ENCODE data around the gene CYB561D2.

CYB561D2 gene

DNA sequence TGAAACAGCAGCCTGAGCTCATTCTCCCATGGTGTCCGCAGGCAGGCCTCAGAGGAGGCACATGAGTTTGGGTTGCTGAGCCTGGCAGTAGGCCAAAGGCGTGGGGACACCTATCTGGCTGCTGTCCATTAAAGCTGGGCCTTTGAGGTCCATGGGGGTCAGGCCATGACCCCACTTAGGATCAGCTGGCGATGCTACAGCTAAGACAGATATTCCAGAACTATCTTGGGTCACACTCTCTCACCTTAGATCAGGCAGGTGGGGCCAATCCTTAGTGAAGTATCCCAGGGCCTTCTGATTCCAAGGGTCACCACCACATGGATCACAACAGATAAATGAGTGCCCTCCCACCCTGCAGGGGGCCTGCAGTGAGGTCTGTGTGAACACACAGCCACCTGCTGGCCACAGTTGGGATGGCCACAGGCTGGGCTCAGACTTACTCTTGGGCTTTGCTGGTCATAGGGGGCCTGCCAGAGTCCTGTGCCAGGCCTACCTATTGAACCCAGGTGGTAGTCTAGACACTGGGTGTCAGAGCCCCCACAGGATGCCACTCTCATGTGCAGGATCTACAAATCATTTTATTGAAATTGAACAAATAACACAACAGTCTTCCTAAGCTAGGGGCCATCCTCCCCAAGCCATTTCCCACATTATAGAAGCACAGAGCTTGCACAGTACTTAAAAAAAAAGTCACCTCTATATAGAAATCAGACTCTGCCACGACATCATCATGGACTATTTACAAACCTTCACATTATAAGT lies 26.1 kb upstream of the CYB561D2 start:
- DNase-seq, result peak; percentile 71

GRCh38 chr3:50325113-50325480 lies 25.6 kb upstream of the CYB561D2 start:
- no peak for DNase-seq

- no peak for DNase-seq
Observed at GRCh38 chr3:50325497-50326181, 25.0 kb upstream of the CYB561D2 start.

GRCh38 chr3:50326182-50326541 lies 24.5 kb upstream of the CYB561D2 start:
- DNase-seq, result no peak

DNA sequence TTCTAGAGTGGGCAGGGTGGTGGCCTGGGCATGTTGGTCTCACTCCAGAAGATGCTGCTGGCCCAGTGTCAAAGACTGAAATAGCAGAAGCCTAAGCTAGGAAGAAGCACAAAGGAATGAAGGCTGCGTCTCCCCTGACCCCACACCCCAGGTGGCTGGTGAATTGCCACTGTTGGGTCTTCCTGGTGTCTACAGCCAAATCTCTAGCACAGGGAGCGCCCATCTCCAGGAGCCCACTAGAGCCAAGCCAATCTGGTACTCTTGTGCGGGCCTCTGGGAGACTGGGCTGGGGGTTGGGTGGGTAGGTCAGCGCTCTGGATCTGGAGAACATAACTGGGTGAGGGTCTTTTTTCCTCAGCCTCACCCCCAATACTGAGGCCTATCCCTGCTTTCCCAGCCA lies 23.5 kb upstream of the CYB561D2 start:
- DNase-seq, result no peak

DNA sequence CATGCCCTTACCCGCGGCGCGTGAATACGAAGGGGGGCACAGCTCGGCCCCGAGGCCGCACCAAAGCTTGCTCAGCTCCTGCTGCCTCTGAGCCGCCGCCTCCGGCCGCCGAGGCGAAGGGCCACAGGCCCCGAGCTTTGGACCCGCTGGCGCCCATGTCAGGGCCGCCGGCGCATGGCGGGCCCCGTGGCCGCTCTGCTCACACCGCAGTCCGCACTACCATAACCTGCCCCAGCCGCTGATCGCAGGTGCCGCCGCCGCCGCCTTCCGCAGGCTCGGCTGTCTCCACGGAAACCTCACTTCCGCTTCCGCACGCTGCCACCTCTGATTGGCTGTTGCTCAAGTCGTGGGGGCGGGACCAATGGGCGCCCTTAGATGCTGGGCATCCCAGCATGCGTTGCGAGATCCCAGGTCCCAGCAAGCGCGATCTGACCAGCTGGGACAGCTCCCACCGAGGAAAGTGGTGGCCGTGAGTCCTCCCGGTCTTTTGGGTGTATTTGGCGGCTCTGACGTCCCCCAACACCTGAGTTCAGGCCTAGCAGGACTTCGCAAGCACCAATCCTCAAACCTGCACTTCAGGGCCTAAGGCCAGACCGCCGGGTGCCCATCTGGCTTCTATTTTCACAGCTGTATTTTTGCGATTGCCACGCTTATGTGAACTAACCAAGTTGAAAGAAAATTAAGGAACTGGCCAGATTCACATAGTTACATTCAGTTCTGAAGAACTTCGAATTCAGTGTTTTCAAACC lies 22.5 kb upstream of the CYB561D2 start, which contains the start of gene TUSC2:
TUSC2 (minus strand) TSS at position 281 of the 749 bp plus-strand sequence; CDS start at position 157, 124 bp downstream.
- peak; percentile 95 for DNase-seq

GRCh38 chr3:50330330-50330729 lies 20.3 kb upstream of the CYB561D2 start:
- DNase-seq, result no peak

- no peak for DNase-seq
Observed at GRCh38 chr3:50331364-50331907, 19.2 kb upstream of the CYB561D2 start.

DNA sequence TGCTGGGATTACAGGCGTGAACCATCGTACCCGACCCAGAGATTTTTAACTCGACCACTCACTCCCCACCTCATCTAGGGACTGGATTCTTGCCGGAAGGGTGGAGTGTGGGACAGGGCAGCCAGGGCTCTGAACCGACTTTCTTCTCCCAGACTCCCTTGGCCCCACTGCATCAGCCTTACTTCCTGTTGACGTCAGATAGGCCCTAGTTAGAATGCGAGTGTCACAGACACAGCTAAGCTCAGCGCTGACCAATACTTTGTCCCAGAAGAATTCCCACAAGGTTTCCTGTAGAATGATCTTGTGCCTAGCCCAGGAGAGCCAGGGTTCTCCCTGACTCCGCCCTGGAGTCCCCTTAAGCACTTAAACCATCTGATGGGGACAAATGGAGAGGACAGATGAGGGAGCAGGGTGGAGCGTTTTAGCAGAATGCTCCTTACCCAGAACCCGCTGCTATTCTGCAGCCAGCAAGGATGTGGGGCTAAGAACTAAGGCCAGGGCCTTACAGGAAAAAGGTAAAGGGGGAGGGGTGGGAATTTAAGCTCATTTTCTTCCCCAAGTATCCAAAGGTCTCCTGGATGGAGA lies 16.8 kb upstream of the CYB561D2 start:
- no peak for DNase-seq

GRCh38 chr3:50334339-50335075 lies 16.2 kb upstream of the CYB561D2 start:
- DNase-seq, result no peak

- no peak for DNase-seq
Observed at GRCh38 chr3:50336452-50337174, 14.0 kb upstream of the CYB561D2 start.

DNA sequence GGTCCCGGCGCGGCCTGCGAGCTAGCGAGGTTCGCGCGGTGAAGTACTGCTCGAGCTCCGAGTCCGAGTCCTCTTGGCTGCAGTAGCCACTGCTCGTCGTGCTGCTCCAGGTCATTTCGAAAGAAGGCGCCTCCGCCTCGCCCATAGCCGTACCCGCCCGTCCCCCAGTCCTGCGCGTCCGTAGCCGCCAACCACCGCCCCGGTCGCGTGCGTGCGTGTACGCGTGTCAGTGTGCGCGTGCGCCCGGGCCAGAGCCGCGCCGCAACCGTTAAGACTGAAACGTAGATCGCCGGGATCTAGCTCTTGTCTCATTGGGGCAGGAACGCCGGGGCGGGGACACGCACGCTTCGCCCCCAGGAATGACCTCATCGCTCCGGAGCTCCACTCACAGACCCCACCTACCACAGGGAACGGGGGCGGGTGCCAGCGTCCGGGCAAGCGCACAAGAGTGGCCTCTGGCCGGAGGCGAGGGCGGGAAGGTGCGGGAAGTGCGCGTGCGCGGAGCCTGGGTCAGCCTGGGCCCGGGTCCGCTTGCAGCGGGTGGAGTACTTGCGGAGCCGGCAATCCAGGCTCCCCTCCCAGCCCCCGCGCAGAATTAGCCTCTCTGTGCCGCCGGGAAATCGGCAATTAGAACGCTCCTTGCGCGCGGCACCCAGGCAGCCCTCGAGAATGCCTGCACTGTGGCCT lies 13.3 kb upstream of the CYB561D2 start:
- peak; percentile 96 for DNase-seq

DNA sequence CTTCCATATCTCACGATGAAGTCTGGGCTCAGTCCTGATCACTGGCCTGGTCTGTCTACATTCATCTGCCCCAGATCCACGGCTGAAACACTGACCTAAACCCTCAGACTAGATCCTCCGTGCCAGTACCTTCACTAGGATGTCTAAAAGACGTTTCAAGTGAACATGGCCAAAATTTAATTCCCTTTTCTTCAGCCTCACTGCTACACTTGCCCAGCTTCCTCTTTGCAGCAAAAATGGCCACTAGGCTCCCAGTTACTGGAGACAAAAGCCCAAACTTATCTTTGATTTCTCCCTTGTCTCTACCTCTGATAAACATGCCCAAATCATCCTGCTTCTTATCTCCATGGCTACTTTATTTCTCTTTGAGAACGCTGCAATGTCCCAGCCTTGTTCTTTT lies 11.7 kb upstream of the CYB561D2 start:
- DNase-seq, result no peak

GRCh38 chr3:50339485-50340146 lies 11.0 kb upstream of the CYB561D2 start:
- no peak for DNase-seq

DNA sequence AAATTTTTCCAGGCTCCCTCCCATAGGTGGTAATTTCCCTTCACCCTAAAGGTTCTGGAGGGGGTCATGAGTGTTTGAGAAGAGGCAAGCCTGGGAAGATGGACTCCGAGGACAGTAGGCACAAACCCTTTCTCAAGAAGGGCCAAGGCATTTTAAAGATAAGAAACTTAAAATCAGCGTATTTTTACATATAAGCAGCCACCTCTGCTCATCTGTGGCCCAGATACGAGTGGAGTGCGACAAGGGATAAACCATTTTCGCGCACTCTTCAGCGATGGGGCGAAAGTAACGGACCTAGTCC lies 10.6 kb upstream of the CYB561D2 start:
- DNase-seq, result no peak

DNA sequence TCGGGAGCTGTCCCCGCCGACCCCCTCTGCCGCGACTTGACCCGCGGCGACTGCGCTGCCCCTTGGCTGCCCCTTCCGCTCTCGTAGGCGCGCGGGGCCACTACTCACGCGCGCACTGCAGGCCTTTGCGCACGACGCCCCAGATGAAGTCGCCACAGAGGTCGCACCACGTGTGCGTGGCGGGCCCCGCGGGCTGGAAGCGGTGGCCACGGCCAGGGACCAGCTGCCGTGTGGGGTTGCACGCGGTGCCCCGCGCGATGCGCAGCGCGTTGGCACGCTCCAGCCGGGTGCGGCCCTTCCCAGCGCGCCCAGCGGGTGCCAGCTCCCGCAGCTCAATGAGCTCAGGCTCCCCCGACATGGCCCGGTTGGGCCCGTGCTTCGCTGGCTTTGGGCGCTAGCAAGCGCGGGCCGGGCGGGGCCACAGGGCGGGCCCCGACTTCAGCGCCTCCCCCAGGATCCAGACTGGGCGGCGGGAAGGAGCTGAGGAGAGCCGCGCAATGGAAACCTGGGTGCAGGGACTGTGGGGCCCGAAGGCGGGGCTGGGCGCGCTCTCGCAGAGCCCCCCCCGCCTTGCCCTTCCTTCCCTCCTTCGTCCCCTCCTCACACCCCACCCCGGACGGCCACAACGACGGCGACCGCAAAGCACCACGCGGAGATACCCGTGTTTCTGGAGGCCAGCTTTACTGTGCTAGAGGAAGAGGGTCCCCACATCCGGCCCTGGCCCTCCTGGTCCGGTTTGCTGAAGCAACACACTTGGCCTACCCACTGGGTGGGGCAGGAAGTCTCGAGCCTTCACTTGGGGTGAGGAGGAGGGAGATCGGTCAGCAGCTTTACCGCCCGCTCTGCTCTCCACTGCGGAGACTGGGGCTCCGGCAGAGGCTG lies 10.0 kb upstream of the CYB561D2 start, which contains the start of gene RASSF1:
RASSF1 (minus strand) TSS at position 389 of the 882 bp plus-strand sequence; CDS start at position 358, 31 bp downstream.
- peak; percentile 65 for DNase-seq

DNA sequence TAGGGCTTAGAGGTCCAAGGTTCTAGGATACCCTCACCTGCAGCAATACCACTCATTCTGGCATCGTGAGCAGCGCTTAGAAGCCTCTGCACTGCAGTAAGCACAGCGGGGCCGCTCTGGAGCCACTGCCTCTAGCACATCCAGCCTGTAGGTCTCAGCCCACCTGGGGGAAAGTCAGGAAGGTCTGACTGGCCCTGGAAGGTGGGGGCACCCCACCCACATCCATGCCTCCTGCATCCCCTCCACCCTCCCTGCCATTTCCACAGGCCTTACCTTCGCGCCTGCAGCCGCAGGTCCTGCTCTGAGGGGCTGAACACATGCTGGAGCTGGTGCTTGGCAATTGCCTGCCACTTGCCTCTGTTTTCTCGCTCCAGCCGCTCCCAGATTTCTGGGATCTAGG lies 9.1 kb upstream of the CYB561D2 start:
- DNase-seq, result no peak

DNA sequence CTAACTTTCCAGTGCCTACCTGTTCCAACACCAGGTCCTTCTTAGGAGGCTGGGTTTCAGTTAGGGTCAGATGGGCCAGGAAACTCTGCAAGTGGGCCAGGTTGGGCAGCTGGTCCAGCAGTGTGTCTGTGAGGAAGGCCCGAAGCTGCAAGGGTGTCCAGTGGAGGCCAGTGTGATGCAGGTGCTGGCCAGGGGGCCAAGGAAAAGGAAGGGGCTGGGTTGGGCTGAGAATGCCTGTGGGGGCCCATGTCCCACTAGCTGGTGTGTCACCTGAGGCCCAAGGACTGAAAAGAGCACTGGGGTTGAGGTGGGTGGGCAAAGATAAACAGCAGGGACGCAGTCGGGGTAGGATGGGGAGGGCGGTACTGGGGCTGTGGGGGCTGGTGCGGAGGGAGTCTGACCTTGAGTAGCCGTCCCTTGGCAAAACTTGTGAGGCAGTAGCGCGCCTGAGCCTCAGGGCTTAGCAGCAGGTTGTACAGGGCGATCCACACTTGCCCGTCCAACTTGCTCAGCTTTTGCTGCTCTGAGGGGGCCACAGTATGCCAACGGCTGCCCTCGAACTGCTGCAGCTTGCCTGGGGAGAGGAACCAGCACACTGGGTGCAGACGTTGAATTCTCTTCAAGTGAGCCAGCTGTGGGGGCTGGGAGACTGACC lies 8.5 kb upstream of the CYB561D2 start:
- DNase-seq, result no peak
